Prostate gland (tissue), 2 donors: ENCODE results near the gene AZI2.
A peak's percentile ranks its signal among the peaks of the same experiment; 100 is the strongest.

Source experiments
- POLR2A ChIP-seq: fragments of 450-650 bp; IDR thresholded peaks from one replicate; pipeline ENCODE4 v1.6.1; 2016; ENCODE audit warnings: antibody characterized with exemption, mild to moderate bottlenecking
- TF ChIP-seq, protein P1 (sequence below), 4 experiments: fragments of 200-600 bp in 2 of 4; fragments of 450-650 bp in 2 of 4; sonication (generic) in 2 of 4; IDR thresholded peaks; 1 replicate in 3 of 4; 2 replicates in 1 of 4; pipeline ENCODE4 v1.5.1; 2016 to 2019; ENCODE audit warnings: antibody characterized with exemption in 4 of 4, mild to moderate bottlenecking in 2 of 4, moderate library complexity in 2 of 4

- TF ChIP-seq, protein P1, sequence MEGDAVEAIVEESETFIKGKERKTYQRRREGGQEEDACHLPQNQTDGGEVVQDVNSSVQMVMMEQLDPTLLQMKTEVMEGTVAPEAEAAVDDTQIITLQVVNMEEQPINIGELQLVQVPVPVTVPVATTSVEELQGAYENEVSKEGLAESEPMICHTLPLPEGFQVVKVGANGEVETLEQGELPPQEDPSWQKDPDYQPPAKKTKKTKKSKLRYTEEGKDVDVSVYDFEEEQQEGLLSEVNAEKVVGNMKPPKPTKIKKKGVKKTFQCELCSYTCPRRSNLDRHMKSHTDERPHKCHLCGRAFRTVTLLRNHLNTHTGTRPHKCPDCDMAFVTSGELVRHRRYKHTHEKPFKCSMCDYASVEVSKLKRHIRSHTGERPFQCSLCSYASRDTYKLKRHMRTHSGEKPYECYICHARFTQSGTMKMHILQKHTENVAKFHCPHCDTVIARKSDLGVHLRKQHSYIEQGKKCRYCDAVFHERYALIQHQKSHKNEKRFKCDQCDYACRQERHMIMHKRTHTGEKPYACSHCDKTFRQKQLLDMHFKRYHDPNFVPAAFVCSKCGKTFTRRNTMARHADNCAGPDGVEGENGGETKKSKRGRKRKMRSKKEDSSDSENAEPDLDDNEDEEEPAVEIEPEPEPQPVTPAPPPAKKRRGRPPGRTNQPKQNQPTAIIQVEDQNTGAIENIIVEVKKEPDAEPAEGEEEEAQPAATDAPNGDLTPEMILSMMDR (IDR thresholded peaks at IDR 0.05), result peak; percentile 48 to 67 (median 60)
- no peak for TF ChIP-seq POLR2A
Observed at GRCh38 chr3:28328188-28329151, 20.2 kb downstream of the AZI2 start.
